ENCODE data around the gene ING2. TPM values are rescaled to one million over a fixed set of nuclear protein-coding genes. Genes with fewer than 3 reads are reported as not detected.

The ING2 gene
- total RNA-seq, 1 experiment from 2014 or later, result 4.2 TPM

- H4K20me1 ChIP-seq (ENCODE audit: insufficient read depth), result no peaks in the 10 kb centered on the region
- H3K27me3 ChIP-seq (ENCODE audit: insufficient read depth, low read length), result no peaks in the 10 kb centered on the region
- H3K9me3 ChIP-seq (ENCODE audit: control insufficient read depth in 1 of 2, insufficient read depth in 1 of 2, low read depth in 1 of 2, low read length in 2 of 2), result no peaks in the 10 kb centered on the region
- CTCF ChIA-PET, result no interaction called here
- no peak overlapping the region for H3K4me3 ChIP-seq (replicated peaks in 1 of 2; ENCODE audit: low read depth in 1 of 2, low read length in 2 of 2)
- POLR2A ChIA-PET, result no interaction called here
- H2AFZ ChIP-seq (ENCODE audit: low read depth, low read length, poor library complexity, severe bottlenecking), result no peak overlapping the region
- no TSS peak for BruUV-seq (replicated peaks)
- intact Hi-C loops (cut with micrococcal nuclease), result no loop called here
- no peaks in the 10 kb centered on the region for H3K79me2 ChIP-seq (ENCODE audit: insufficient read depth, low read length)
- no peak overlapping the region for H3K4me2 ChIP-seq (ENCODE audit: low read length)
- H3K27ac ChIP-seq (ENCODE audit: low read depth, low read length), result no peak overlapping the region
- H3K36me3 ChIP-seq (ENCODE audit: control insufficient read depth in 1 of 2, insufficient read depth in 2 of 2, low read length in 2 of 2), result no peaks in the 10 kb centered on the region
- RAD21 ChIA-PET (ENCODE audit: low non-redundant PET in 1 of 2, low total read pairs in 2 of 2, uncharacterized antibody in 2 of 2, unreplicated experiment in 2 of 2), result no interaction called here
- no peak for DNase-seq (ENCODE audit: low read depth, low spot score)
- no peaks in the 10 kb centered on the region for H3K9me2 ChIP-seq (ENCODE audit: insufficient read depth)
- no peak overlapping the region for H3K9ac ChIP-seq (ENCODE audit: low read length)
- ATAC-seq, result no peak
- H3K4me1 ChIP-seq (ENCODE audit: control insufficient read depth in 1 of 2, insufficient read depth in 2 of 2, low read length in 2 of 2), result no peaks in the 10 kb centered on the region
- TF ChIP-seq EZH2phosphoT487 (IDR thresholded peaks at IDR 0.05; ENCODE audit: borderline replicate concordance) (no peak), SRF (IDR thresholded peaks at IDR 0.05; ENCODE audit: low read depth) (no peak), JUND (IDR thresholded peaks at IDR 0.05) (no peak), EGR1 (IDR thresholded peaks at IDR 0.05; ENCODE audit: low read depth) (no peak), CBX3 (IDR thresholded peaks at IDR 0.05; ENCODE audit: low read depth) (no peak)
Observed at GRCh38 chr4:183527326-183527725, 22.5 kb downstream of the ING2 start.

- ChIA-PET RAD21 (ENCODE audit: low non-redundant PET in 1 of 2, low total read pairs in 2 of 2, uncharacterized antibody in 2 of 2, unreplicated experiment in 2 of 2) (no interaction called here), CTCF (no interaction called here), POLR2A (no interaction called here)
- no TSS peak for BruUV-seq (replicated peaks)
- no peaks in the 10 kb centered on the region for H3K27me3 ChIP-seq (ENCODE audit: insufficient read depth, low read length)
- H3K27ac ChIP-seq (ENCODE audit: low read depth, low read length), result no peak overlapping the region
- intact Hi-C loops (cut with micrococcal nuclease), result no loop called here
- no peaks in the 10 kb centered on the region for H3K9me2 ChIP-seq (ENCODE audit: insufficient read depth)
- ATAC-seq (no peak), DNase-seq (ENCODE audit: low read depth, low spot score) (no peak)
- H3K4me2 ChIP-seq (ENCODE audit: low read length), result no peak overlapping the region
- H3K36me3 ChIP-seq (ENCODE audit: control insufficient read depth in 1 of 2, insufficient read depth in 2 of 2, low read length in 2 of 2), result no peaks in the 10 kb centered on the region
- no peak overlapping the region for H3K4me3 ChIP-seq (replicated peaks in 1 of 2; ENCODE audit: low read depth in 1 of 2, low read length in 2 of 2)
- H3K9me3 ChIP-seq (ENCODE audit: control insufficient read depth in 1 of 2, insufficient read depth in 1 of 2, low read depth in 1 of 2, low read length in 2 of 2), result no peaks in the 10 kb centered on the region
- TF ChIP-seq JUND (IDR thresholded peaks at IDR 0.05) (no peak), POLR2AphosphoS5 (IDR thresholded peaks at IDR 0.05; ENCODE audit: low read depth, low read length) (no peak)
- H3K4me1 ChIP-seq (ENCODE audit: control insufficient read depth in 1 of 2, insufficient read depth in 2 of 2, low read length in 2 of 2), result no peaks in the 10 kb centered on the region
- no peak overlapping the region for H3K9ac ChIP-seq (ENCODE audit: low read length)
- H3K79me2 ChIP-seq (ENCODE audit: insufficient read depth, low read length), result no peaks in the 10 kb centered on the region
- H2AFZ ChIP-seq (ENCODE audit: low read depth, low read length, poor library complexity, severe bottlenecking), result no peak overlapping the region
- H4K20me1 ChIP-seq (ENCODE audit: insufficient read depth), result no peaks in the 10 kb centered on the region
Observed at GRCh38 chr4:183532821-183533220, 28.0 kb downstream of the ING2 start.

Data from HCT116 (cell line).